Right ventricle myocardium superior (tissue), 1 donor: ENCODE results near the gene TNFSF13B. TPM values are rescaled to one million over a fixed set of nuclear protein-coding genes. Genes with fewer than 3 reads are reported as not detected.
A peak's percentile ranks its signal among the peaks of the same experiment; 100 is the strongest.

Experiments
- ATAC-seq: fragments of 200-7000 bp; cut with Tn5 transposase; one replicate; pipeline ENCODE4 v1.9.1; 2020; ENCODE audit warnings: mild to moderate bottlenecking; ENCODE audit not compliant: poor library complexity
- DNase-seq: peaks from one replicate; pipeline ENCODE4 v3.0.0-alpha.2; 2020
- intact Hi-C: fragments of 100-400 bp; cut with DNase I; formaldehyde crosslinking; loops from one replicate; pipeline ENCODE4 v1.11.2; 2022
- total RNA-seq: library from RNA; stranded (reverse); fragmentation: NEBNext Ultra II Directional; extraction: Animal tissue kit (Norgen Biotek cat#: 25700); gene quantifications from one replicate; pipeline ENCODE4 v1.2.1, GENCODE V29; 2021
- donor health status: DM: no; HTN: yes; CAD: no; lungs with severe emphysema.

The TNFSF13B gene
- total RNA-seq, 1 donor from 2014 or later, result 1.6 TPM

GRCh38 chr13:108326309-108326708, 56.8 kb downstream of the TNFSF13B start:
- DNase-seq (no peak), ATAC-seq (no peak)
- intact Hi-C loops, result no loop called here

DNA sequence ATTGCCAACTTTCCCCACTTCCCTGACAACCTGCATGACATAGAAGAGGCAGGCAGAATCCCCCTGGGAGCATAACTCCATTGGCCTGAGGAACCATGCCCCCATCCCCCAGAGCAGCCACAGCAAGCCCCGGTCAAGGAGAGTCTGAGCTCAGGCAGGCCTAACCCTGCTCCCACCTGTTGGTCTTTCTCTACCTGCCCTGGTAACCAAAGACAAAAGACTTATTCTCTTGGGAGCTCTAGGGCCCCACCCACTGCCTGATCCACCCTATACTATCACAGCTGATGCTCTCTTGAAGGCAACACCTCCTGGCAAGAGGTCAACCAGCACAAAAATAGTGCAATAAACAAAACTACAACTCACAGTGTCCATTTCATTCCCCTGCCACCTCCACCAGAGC, 59.3 kb downstream of the TNFSF13B start:
- DNase-seq (no peak), ATAC-seq (no peak)
- intact Hi-C loops, result no loop called here

GRCh38 chr13:108332791-108333190, 63.3 kb downstream of the TNFSF13B start:
- intact Hi-C loops, result no loop called here
- no peak for ATAC-seq
- no peak for DNase-seq

GRCh38 chr13:108342369-108343289, 73.1 kb downstream of the TNFSF13B start:
- ATAC-seq (peak; percentile 78), DNase-seq (no peak)
- intact Hi-C loops, result loop anchor here (5.0 kb wide), 1 partner anchor 555 kb away; no protein-coding TSS in a partner anchor

GRCh38 chr13:108345016-108345415, 75.5 kb downstream of the TNFSF13B start:
- intact Hi-C loops, result no loop called here
- ATAC-seq (no peak), DNase-seq (no peak)

GRCh38 chr13:108346376-108346775, 76.9 kb downstream of the TNFSF13B start:
- intact Hi-C loops, result no loop called here
- DNase-seq, result no peak
- ATAC-seq, result no peak

GRCh38 chr13:108349269-108349668, 79.8 kb downstream of the TNFSF13B start:
- ATAC-seq (no peak), DNase-seq (no peak)
- intact Hi-C loops, result no loop called here

- no peak for DNase-seq
- intact Hi-C loops, result no loop called here
- ATAC-seq, result no peak
These were observed 81.1 kb downstream of the TNFSF13B start for GRCh38 chr13:108350579-108350978.

DNA sequence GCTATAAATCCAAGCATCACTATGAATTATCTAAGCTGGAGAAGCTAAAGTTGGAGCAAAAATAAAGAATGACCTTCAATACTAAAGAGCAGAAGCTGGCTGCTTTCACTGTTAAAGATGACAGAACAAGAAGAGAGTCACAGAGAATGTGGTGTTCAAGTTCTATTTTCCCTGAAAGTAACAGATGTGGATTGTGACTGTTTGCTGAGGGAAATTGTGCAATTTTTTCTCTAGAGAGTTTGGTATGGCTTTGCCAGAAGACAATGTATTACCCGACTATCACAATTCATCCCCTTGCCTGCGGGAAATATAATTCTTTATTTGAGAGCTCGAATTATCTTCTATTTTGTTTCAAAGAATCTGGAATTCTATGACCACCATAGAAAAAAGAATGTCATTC, 83.1 kb downstream of the TNFSF13B start:
- intact Hi-C loops, result no loop called here

GRCh38 chr13:108357228-108357627, 87.7 kb downstream of the TNFSF13B start:
- intact Hi-C loops, result no loop called here
- DNase-seq, result no peak
- no peak for ATAC-seq

More for the DNA sequence above, 83.1 kb downstream of the TNFSF13B start:
- ATAC-seq (peak; percentile 91), DNase-seq (no peak)

Other genes with a start within 250 kb of the TNFSF13B start
- 6.5 TPM for gene LIG4, start 54.2 kb upstream of the TNFSF13B start, total RNA-seq
- gene ABHD13, start 51.3 kb upstream of the TNFSF13B start, total RNA-seq, result 4.7 TPM